ENCODE measurements around the gene MVB12B.

The MVB12B gene

DNA sequence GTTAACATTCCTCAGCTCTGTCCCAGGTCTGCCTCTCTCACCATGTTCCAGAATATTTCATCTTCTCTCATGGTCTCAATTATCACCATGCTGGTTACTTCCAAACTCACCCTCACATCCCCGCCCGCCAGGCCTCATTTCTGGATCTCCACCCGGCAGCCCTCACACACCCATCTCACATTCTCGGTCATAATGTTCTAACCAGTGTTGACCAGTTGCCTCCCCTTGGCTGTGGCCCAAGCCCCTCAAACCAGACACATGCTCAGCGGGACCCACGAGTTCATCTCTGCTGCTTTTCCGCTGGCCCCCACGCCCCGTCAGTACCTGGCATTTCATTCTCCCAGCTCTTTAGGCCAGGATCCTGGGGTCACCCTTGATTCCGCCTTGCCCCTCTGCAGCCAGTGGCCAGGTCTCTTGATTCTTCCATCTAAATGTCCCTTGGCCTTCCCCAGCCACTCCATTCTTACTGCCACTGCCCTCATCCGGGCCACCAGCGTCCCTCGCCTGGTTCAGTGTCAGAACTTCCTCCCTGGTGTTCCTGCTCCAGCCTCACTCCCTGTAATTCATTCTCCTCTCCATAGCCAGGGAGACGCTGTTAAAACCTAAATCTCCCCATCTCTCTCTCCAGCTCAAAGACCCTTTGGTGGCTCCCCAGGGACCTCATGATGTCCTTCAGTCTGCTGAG lies 141.7 kb downstream of the MVB12B start:
- H3K4me3 ChIP-seq (ENCODE audit: low read depth, low read length): no peak overlapping the region
- DNase-seq (ENCODE audit: low read depth): no peak
- TF ChIP-seq, protein P1, sequence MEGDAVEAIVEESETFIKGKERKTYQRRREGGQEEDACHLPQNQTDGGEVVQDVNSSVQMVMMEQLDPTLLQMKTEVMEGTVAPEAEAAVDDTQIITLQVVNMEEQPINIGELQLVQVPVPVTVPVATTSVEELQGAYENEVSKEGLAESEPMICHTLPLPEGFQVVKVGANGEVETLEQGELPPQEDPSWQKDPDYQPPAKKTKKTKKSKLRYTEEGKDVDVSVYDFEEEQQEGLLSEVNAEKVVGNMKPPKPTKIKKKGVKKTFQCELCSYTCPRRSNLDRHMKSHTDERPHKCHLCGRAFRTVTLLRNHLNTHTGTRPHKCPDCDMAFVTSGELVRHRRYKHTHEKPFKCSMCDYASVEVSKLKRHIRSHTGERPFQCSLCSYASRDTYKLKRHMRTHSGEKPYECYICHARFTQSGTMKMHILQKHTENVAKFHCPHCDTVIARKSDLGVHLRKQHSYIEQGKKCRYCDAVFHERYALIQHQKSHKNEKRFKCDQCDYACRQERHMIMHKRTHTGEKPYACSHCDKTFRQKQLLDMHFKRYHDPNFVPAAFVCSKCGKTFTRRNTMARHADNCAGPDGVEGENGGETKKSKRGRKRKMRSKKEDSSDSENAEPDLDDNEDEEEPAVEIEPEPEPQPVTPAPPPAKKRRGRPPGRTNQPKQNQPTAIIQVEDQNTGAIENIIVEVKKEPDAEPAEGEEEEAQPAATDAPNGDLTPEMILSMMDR (IDR thresholded peaks at IDR 0.05; ENCODE audit: control insufficient read depth, extremely low read depth, insufficient read depth): no peak

DNA sequence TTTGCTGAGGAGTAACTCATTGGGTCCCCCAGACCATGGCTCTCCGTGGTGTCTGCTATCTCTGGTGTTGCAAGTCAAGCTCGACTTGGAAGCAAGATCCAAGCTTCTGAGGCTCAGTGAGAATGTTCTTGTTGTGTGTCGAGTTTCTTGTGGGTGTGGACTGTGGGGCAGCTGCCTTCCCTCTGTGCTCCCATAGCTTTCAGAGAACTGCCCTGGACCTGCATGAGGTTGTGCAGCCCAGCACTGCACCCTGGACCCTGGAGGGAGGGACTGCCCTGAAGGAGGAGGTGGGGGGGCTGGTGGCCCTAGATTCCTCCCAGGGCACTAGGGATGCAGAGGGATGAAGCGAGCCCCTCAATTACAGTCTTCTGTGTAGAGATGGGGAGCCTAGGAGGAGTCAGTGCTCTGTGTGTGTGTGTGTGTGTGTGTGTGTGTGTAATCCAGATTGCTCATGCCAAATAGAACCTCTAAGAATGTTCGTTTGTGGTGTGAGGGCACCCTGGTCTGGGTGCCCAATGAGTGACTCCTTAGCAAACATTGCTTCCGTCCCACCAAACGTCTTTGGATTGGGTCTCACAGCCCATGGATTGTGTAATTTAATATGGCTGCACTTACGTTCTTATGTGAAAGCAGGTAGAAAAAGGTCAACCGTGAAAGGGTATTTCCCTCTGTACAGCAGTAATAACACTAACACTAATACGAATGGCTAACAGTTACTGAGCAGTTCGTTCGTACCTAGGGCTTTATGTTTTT lies 143.8 kb downstream of the MVB12B start:
- no peak for DNase-seq (ENCODE audit: low read depth)
- TF ChIP-seq, protein P1 (IDR thresholded peaks at IDR 0.05; ENCODE audit: control insufficient read depth, extremely low read depth, insufficient read depth): no peak
- no peak overlapping the region for H3K4me3 ChIP-seq (ENCODE audit: low read depth, low read length)

DNA sequence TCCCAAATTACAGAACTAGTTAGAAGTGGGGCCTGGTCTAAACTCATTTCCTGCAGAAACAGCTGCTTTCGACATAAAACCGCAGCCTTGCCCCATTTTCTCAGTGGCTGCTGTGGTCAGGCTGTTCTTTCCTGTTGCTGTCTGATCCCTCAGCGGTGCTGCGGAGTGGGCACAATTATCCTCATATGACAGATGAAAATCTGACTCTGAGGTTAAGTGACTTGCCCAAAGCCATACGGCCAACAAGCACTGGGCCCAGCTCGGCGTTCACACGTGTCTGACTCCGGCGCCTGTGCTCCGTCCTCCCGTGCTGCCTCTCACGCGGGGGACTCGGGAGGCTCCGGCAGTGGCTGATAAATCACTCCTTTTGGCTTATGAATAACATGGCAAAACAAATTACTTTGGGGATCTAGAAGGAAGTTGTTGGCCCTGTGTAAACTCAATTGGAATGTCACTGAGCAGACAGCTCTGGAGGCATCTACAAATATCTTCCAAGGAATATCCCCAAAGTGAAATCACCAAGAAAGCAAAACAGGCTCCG lies 144.5 kb downstream of the MVB12B start:
- no peak overlapping the region for H3K4me3 ChIP-seq (ENCODE audit: low read depth, low read length)
- TF ChIP-seq, protein P1 (IDR thresholded peaks at IDR 0.05; ENCODE audit: control insufficient read depth, extremely low read depth, insufficient read depth): no peak
- no peak for DNase-seq (ENCODE audit: low read depth)

DNA sequence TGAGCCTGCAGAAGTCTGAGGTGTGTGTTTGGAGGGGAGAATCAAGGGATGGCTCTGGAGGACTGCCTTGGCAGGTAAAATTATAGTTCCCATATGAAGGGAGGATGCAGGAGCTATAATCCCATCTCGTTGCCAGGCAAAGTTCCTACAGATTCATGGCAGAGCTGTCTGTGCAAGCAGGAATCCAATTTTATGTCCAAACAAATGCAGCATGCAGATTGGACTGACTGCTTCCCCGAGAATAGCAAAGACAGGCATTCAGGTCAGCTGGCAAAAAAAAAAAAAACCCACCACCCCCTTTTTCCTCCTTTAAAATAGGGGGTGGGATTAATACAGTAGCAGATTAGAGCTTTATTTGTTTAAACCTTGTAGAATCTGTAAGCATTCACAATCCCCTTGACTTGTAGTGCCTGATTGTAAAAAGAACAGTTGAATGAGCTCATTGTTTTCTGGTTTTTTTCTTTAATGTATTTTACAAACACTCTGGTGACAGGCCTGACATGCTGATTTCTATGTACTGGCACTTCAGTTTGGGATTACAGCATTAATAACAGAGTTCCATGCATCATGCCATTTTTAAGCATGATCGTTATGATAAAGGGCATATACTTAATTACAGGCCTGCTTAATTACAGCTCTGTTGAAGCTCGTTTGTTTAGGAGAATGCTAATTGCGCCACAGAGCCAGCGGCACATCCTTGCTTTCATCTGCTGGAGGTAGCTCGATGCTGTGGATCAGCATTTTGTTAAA lies 145.7 kb downstream of the MVB12B start:
- no peak for DNase-seq (ENCODE audit: low read depth)
- no peak overlapping the region for H3K4me3 ChIP-seq (ENCODE audit: low read depth, low read length)
- TF ChIP-seq, protein P1 (IDR thresholded peaks at IDR 0.05; ENCODE audit: control insufficient read depth, extremely low read depth, insufficient read depth): no peak

DNA sequence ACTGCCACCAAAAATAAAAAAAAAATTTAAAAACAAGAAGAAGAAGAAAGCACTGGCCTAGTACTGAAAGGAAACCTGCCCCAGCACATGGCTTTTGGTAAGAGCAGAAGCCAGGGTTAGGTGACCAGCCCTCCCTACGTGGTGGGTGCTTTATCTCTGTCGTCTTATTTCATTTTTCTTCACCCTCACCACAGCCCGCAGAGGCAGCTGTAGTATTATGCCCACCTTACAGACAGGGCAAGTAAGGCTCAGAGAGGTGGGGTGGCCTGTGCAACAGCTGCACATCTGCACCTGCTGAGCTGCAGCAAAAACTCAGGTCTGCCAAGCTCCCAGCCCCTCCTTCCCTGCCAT lies 146.3 kb downstream of the MVB12B start:
- TF ChIP-seq, protein P1 (IDR thresholded peaks at IDR 0.05; ENCODE audit: control insufficient read depth, extremely low read depth, insufficient read depth): no peak
- no peak overlapping the region for H3K4me3 ChIP-seq (ENCODE audit: low read depth, low read length)
- DNase-seq (ENCODE audit: low read depth): no peak

DNA sequence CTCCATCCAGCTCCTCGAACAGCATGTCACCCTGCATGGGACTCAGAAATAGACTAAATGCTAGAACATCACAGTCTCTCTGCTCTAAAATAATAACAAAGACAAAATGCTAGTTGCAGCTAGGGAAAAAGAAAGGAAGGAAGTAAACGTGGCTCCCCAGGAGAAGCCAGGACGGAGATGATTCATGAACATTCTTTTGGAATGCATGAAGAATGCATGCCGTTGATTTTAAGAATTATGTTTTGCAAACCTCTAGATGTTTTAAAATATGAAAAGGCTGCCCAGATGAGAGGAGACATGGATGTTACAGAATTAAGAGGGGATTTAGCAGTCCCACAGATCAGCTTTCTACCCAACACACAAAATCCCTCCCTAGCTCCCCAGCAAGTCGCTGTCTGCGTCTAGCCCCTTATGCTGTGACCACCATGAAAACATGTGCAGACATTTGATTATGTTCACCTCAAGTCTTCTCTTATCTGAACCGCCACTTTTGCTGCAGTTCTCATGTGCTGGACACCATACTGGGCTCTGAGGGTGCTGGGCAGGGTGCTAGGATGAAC lies 147.7 kb downstream of the MVB12B start:
- TF ChIP-seq, protein P1 (IDR thresholded peaks at IDR 0.05; ENCODE audit: control insufficient read depth, extremely low read depth, insufficient read depth): no peak
- DNase-seq (ENCODE audit: low read depth): no peak
- no peak overlapping the region for H3K4me3 ChIP-seq (ENCODE audit: low read depth, low read length)

Data from LNCaP clone FGC (cell line).